HG03139 (cell line): ENCODE measurements around the gene EXD3.
"Not testable (repeated sequence)": the region's sequence is repeated elsewhere in the genome, so short reads cannot be mapped to it uniquely, and the experiment has no call there.

Experiments
- ATAC-seq: cut with Tn5 transposase; IDR thresholded peaks from one replicate; pipeline ENCODE4 v1.9.1; 2021; ENCODE audit not compliant: unreplicated experiment

The EXD3 gene

GRCh38 chr9:137422604-137423513 lies at the start of gene EXD3, which contains the start of gene NOXA1:
EXD3 (minus strand) TSS chr9:137423162; CDS start chr9:137395357, 27,805 bp downstream.
NOXA1 (plus strand) TSS chr9:137423393; CDS start chr9:137423530, 137 bp downstream.
- ATAC-seq: peak; percentile 82

- ATAC-seq: no peak
Observed at GRCh38 chr9:137470785-137471184, 47.8 kb upstream of the EXD3 start.

- no peak for ATAC-seq
Observed at GRCh38 chr9:137467896-137468295, 44.9 kb upstream of the EXD3 start.

- no peak for ATAC-seq
Observed at GRCh38 chr9:137467161-137467581, 44.2 kb upstream of the EXD3 start.

GRCh38 chr9:137466389-137467085 lies 43.6 kb upstream of the EXD3 start:
- not testable (repeated sequence) for ATAC-seq

GRCh38 chr9:137465720-137466388 lies 42.9 kb upstream of the EXD3 start:
- ATAC-seq: no peak

- no peak for ATAC-seq
Observed at GRCh38 chr9:137465000-137465719, 42.2 kb upstream of the EXD3 start.

GRCh38 chr9:137464291-137464999 lies 41.5 kb upstream of the EXD3 start:
- no peak for ATAC-seq

- no peak for ATAC-seq
Observed at GRCh38 chr9:137463931-137464290, 40.9 kb upstream of the EXD3 start.

- no peak for ATAC-seq
Observed at GRCh38 chr9:137462986-137463930, 40.3 kb upstream of the EXD3 start.

- ATAC-seq: no peak
Observed at GRCh38 chr9:137462396-137462985, 39.5 kb upstream of the EXD3 start.

- ATAC-seq: peak; percentile 57
Observed at GRCh38 chr9:137461663-137462395, 38.9 kb upstream of the EXD3 start.

GRCh38 chr9:137461316-137461662 lies 38.3 kb upstream of the EXD3 start:
- ATAC-seq: no peak

- no peak for ATAC-seq
Observed at GRCh38 chr9:137460363-137461315, 37.7 kb upstream of the EXD3 start.

GRCh38 chr9:137459601-137460362 lies 36.8 kb upstream of the EXD3 start:
- ATAC-seq: no peak

GRCh38 chr9:137459152-137459600 lies 36.2 kb upstream of the EXD3 start, which contains the start of gene NSMF:
NSMF (minus strand) TSS chr9:137459334; CDS start chr9:137459102, 232 bp downstream.
- peak; percentile 47 for ATAC-seq
